HG02642 (cell line): ENCODE results near the gene STPG1.
A peak's percentile ranks its signal among the peaks of the same experiment; 100 is the strongest.

Source experiments
- ATAC-seq: cut with Tn5 transposase; IDR thresholded peaks from one replicate; pipeline ENCODE4 v1.9.1; 2021; ENCODE audit warnings: mild to moderate bottlenecking; ENCODE audit not compliant: unreplicated experiment, poor library complexity

STPG1 gene

GRCh38 chr1:24322470-24323177 is 91.0 kb downstream of the STPG1 start:
- ATAC-seq, result no peak

GRCh38 chr1:24321697-24322469 is 91.7 kb downstream of the STPG1 start:
- peak; percentile 74 for ATAC-seq

GRCh38 chr1:24321126-24321525 is 92.5 kb downstream of the STPG1 start:
- ATAC-seq, result no peak

GRCh38 chr1:24319962-24320361 is 93.6 kb downstream of the STPG1 start:
- ATAC-seq, result no peak

- no peak for ATAC-seq
Measured at GRCh38 chr1:24319312-24319863, 94.2 kb downstream of the STPG1 start, which contains the start of gene GRHL3. GRHL3 (plus strand) TSS chr1:24319357; CDS start chr1:24319552, 195 bp downstream.

- no peak for ATAC-seq
Measured at GRCh38 chr1:24318615-24319311, 94.8 kb downstream of the STPG1 start.

GRCh38 chr1:24317956-24318614 is 95.5 kb downstream of the STPG1 start:
- ATAC-seq, result no peak

- no peak for ATAC-seq
Measured at GRCh38 chr1:24317081-24317480, 96.5 kb downstream of the STPG1 start.

- ATAC-seq, result no peak
Measured at GRCh38 chr1:24316645-24317044, 96.9 kb downstream of the STPG1 start.

- no peak for ATAC-seq
Measured at GRCh38 chr1:24315391-24315790, 98.2 kb downstream of the STPG1 start.

- no peak for ATAC-seq
Measured at GRCh38 chr1:24311741-24312140, 101.8 kb downstream of the STPG1 start.

GRCh38 chr1:24311234-24311633 is 102.3 kb downstream of the STPG1 start:
- no peak for ATAC-seq

- no peak for ATAC-seq
Measured at GRCh38 chr1:24309762-24310485, 103.7 kb downstream of the STPG1 start.

GRCh38 chr1:24308365-24309015 is 105.1 kb downstream of the STPG1 start:
- no peak for ATAC-seq
